ENCODE measurements around the gene APC2.

The APC2 gene

GRCh38 chr19:1429750-1430149 lies 20.2 kb upstream of the APC2 start:
- DNase-seq (ENCODE audit: low read depth): no peak
- TF ChIP-seq CTCF (IDR thresholded peaks at IDR 0.05; ENCODE audit: control insufficient read depth, insufficient read depth, low read depth, low read length, missing control alignments): no peak
- H3K4me3 ChIP-seq (ENCODE audit: control insufficient read depth, low read depth, low read length): no peak overlapping the region

- no peak overlapping the region for H3K4me3 ChIP-seq (ENCODE audit: control insufficient read depth, low read depth, low read length)
- no peak for TF ChIP-seq CTCF (IDR thresholded peaks at IDR 0.05; ENCODE audit: control insufficient read depth, insufficient read depth, low read depth, low read length, missing control alignments)
- no peak for DNase-seq (ENCODE audit: low read depth)
Observed at GRCh38 chr19:1430246-1430645, 19.7 kb upstream of the APC2 start.

- H3K4me3 ChIP-seq (ENCODE audit: control insufficient read depth, low read depth, low read length): no peak overlapping the region
- no peak for DNase-seq (ENCODE audit: low read depth)
- TF ChIP-seq CTCF (IDR thresholded peaks at IDR 0.05; ENCODE audit: control insufficient read depth, insufficient read depth, low read depth, low read length, missing control alignments): no peak
Observed at GRCh38 chr19:1431759-1432506, 18.0 kb upstream of the APC2 start.

- DNase-seq (ENCODE audit: low read depth): no peak
- no peak for TF ChIP-seq CTCF (IDR thresholded peaks at IDR 0.05; ENCODE audit: control insufficient read depth, insufficient read depth, low read depth, low read length, missing control alignments)
Observed at GRCh38 chr19:1432507-1432887, 17.4 kb upstream of the APC2 start.

GRCh38 chr19:1433119-1434039 lies 16.5 kb upstream of the APC2 start:
- DNase-seq (ENCODE audit: low read depth): no peak
- H3K4me3 ChIP-seq (ENCODE audit: control insufficient read depth, low read depth, low read length): no peak overlapping the region
- TF ChIP-seq CTCF (IDR thresholded peaks at IDR 0.05; ENCODE audit: control insufficient read depth, insufficient read depth, low read depth, low read length, missing control alignments): no peak

More at GRCh38 chr19:1432507-1432887, 17.4 kb upstream of the APC2 start:
- H3K4me3 ChIP-seq (ENCODE audit: control insufficient read depth, low read depth, low read length): no peak overlapping the region

GRCh38 chr19:1434040-1434366 lies 15.9 kb upstream of the APC2 start:
- H3K4me3 ChIP-seq (ENCODE audit: control insufficient read depth, low read depth, low read length): no peak overlapping the region
- TF ChIP-seq CTCF (IDR thresholded peaks at IDR 0.05; ENCODE audit: control insufficient read depth, insufficient read depth, low read depth, low read length, missing control alignments): no peak
- DNase-seq (ENCODE audit: low read depth): no peak
